ENCODE results near the gene KDM5B.

- TF ChIP-seq, protein P1, sequence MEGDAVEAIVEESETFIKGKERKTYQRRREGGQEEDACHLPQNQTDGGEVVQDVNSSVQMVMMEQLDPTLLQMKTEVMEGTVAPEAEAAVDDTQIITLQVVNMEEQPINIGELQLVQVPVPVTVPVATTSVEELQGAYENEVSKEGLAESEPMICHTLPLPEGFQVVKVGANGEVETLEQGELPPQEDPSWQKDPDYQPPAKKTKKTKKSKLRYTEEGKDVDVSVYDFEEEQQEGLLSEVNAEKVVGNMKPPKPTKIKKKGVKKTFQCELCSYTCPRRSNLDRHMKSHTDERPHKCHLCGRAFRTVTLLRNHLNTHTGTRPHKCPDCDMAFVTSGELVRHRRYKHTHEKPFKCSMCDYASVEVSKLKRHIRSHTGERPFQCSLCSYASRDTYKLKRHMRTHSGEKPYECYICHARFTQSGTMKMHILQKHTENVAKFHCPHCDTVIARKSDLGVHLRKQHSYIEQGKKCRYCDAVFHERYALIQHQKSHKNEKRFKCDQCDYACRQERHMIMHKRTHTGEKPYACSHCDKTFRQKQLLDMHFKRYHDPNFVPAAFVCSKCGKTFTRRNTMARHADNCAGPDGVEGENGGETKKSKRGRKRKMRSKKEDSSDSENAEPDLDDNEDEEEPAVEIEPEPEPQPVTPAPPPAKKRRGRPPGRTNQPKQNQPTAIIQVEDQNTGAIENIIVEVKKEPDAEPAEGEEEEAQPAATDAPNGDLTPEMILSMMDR (IDR thresholded peaks at IDR 0.05), result no peak
- TF ChIP-seq POLR2A (IDR thresholded peaks at IDR 0.05), result no peak
These were observed 106.1 kb downstream of the KDM5B start for GRCh38 chr1:202702088-202702487.
